OCI-LY1 (cell line): ENCODE data around the gene SLAIN2.
"Not testable (repeated sequence)": the region's sequence is repeated elsewhere in the genome, so short reads cannot be mapped to it uniquely, and the experiment has no call there.

Source experiments
- CTCF ChIP-seq: fragments of 200-600 bp; sonication (generic), shearing (Covaris generic); IDR thresholded peaks from 2 replicates; pipeline ENCODE4 v1.5.1; 2017; ENCODE audit warnings: mild to moderate bottlenecking, antibody characterized with exemption, low read length, moderate library complexity, mixed read lengths
- EZH2 ChIP-seq: fragments of 200-600 bp; sonication (generic), shearing (Covaris generic); IDR thresholded peaks from 2 replicates; pipeline ENCODE4 v1.8.0; 2017; ENCODE audit warnings: borderline replicate concordance, mixed run types, mild to moderate bottlenecking, antibody characterized with exemption, low read length, moderate library complexity, mixed read lengths

DNA sequence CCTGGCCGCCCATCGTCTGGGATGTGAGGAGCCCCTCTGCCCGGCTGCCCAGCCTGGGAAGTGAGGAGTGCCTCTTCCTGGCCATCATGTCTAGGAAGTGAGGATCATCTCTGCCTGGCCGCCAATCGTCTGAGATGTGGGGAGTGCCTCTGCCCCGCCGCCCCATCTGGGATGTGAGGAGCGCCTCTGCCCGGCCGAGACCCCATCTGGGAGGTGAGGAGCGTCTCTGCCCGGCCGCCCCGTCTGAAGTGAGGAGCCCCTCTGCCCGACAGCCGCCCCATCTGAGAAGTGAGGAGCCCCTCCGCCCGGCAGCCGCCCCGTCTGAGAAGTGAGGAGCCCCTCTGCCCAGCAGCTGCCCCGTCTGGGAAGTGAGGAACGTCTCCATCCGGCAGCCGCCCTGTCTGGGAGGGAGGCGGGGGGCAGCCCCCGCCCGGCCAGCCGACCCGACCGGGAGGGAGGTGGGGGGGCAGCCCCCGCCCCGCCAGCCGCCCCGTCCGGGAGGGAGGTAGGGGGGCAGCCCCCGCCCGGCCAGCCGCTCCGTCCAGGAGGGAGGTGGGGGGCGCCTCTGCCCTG lies 49.0 kb upstream of the SLAIN2 start:
- TF ChIP-seq CTCF, EZH2: not testable (repeated sequence)
